Endodermal cell (in vitro differentiated cells): ENCODE measurements around the gene CORO7. TPM values are rescaled to one million over a fixed set of nuclear protein-coding genes. Genes with fewer than 3 reads are reported as not detected.
A peak's percentile ranks its signal among the peaks of the same experiment; 100 is the strongest.

Source experiments
- DNase-seq: peaks from one replicate; pipeline ENCODE4 v3.0.0-alpha.2; 2017
- H3K27ac ChIP-seq: 2 replicates; pipeline ENCODE4 v1.5.1; 2013; ENCODE audit warnings: mild to moderate bottlenecking, low read depth, low read length, moderate library complexity
- H3K27me3 ChIP-seq: 2 replicates; pipeline ENCODE4 v1.6.1; 2013; ENCODE audit warnings: mild to moderate bottlenecking, low read length, moderate library complexity; ENCODE audit not compliant: insufficient read depth, control insufficient read depth, poor library complexity, severe bottlenecking
- H3K36me3 ChIP-seq: 2 replicates; pipeline ENCODE4 v1.7.0; 2013; ENCODE audit warnings: mild to moderate bottlenecking, low read length, moderate library complexity; ENCODE audit not compliant: control insufficient read depth, insufficient read depth
- H3K4me1 ChIP-seq: one replicate; pipeline ENCODE4 v1.7.0; 2013; ENCODE audit warnings: low read length; ENCODE audit not compliant: control insufficient read depth, insufficient read depth
- H3K4me3 ChIP-seq: 2 replicates; pipeline ENCODE4 v1.5.1; 2013; ENCODE audit warnings: mild to moderate bottlenecking, low read length, moderate library complexity
- H3K9ac ChIP-seq: 2 replicates; pipeline ENCODE4 v1.6.1; 2013; ENCODE audit warnings: mild to moderate bottlenecking, low read length, moderate library complexity; ENCODE audit not compliant: poor library complexity, severe bottlenecking; ENCODE audit errors: extremely low read depth
- H3K9me3 ChIP-seq: 2 replicates; pipeline ENCODE4 v1.6.1; 2013; ENCODE audit warnings: mild to moderate bottlenecking, low read length, moderate library complexity; ENCODE audit not compliant: control insufficient read depth
- H3K27ac Mint-ChIP-seq: 2 replicates; pipeline ENCODE4 v1.8.0; 2020; ENCODE audit warnings: mixed read lengths
- H3K27me3 Mint-ChIP-seq: 2 replicates; pipeline ENCODE4 v1.8.0; 2021; ENCODE audit warnings: mild to moderate bottlenecking, mixed read lengths; ENCODE audit not compliant: insufficient read depth
- H3K36me3 Mint-ChIP-seq: 2 replicates; pipeline ENCODE4 v1.8.0; 2020; ENCODE audit warnings: low read depth, mixed read lengths
- H3K4me1 Mint-ChIP-seq: 2 replicates; pipeline ENCODE4 v1.8.0; 2020; ENCODE audit warnings: mixed read lengths
- H3K4me3 Mint-ChIP-seq: 2 replicates; pipeline ENCODE4 v1.8.0; 2020; ENCODE audit warnings: mild to moderate bottlenecking, moderate library complexity, mixed read lengths
- H3K9me3 Mint-ChIP-seq: 2 replicates; pipeline ENCODE4 v1.8.0; 2020; ENCODE audit warnings: mild to moderate bottlenecking, mixed read lengths
- CTCF ChIP-seq: fragments of 200-600 bp; sonication (generic); conservative IDR thresholded peaks from 2 replicates; pipeline ENCODE4 v1.5.0; 2021; ENCODE audit warnings: antibody characterized with exemption, mild to moderate bottlenecking
- WGBS, 2 experiments: methylation state at CpG; one replicate each; pipeline versions ENCODE4 v1.1.5 to v1.1.7; 2013; ENCODE audit warnings: missing lambda C conversion rate in 2 of 2, mixed read lengths in 1 of 2; ENCODE audit not compliant: insufficient coverage in 1 of 2, insufficient read length in 1 of 2; 5-methylcytosine and 5-hydroxymethylcytosine counted together
- total RNA-seq, 2 donors: library from RNA; stranded (reverse); fragmentation: NEBNext Ultra II Directional in 1 of 2; extraction: Animal tissue kit (Norgen Biotek cat#: 25700) in 1 of 2; gene quantifications; 2 replicates in 1 of 2; 3 replicates in 1 of 2; pipeline ENCODE4 v1.2.1, GENCODE V29; 2021

CORO7 gene
- total RNA-seq, 2 donors from 2014 or later: 32.5 to 37.5 TPM

- H3K9me3 Mint-ChIP-seq: no peaks in the 10 kb centered on the region
- Histone ChIP-seq H3K9ac (no peak overlapping the region), H3K36me3 (peaks cover 4% of the 10 kb centered on the region), H3K4me3 (no peak overlapping the region), H3K4me1 (no peaks in the 10 kb centered on the region), H3K9me3 (no peaks in the 10 kb centered on the region), H3K27ac (no peak overlapping the region), H3K27me3 (no peaks in the 10 kb centered on the region)
- no peak overlapping the region for H3K4me3 Mint-ChIP-seq
- DNase-seq: peak; percentile 80
- no peak overlapping the region for H3K27ac Mint-ChIP-seq
- peaks cover 9% of the 10 kb centered on the region for H3K36me3 Mint-ChIP-seq
- WGBS, 2 experiments: 84 to 87% methylated on average over 9 to 18 of the region's 18 CpGs
- peak; percentile 65 for TF ChIP-seq CTCF
- peaks cover 9% of the 10 kb centered on the region for H3K4me1 Mint-ChIP-seq
- no peaks in the 10 kb centered on the region for H3K27me3 Mint-ChIP-seq
Measured at GRCh38 chr16:4390266-4391260, 25.8 kb downstream of the CORO7 start.

GRCh38 chr16:4389051-4389955 lies 27.1 kb downstream of the CORO7 start:
- Histone ChIP-seq H3K27ac (peak overlapping the region; percentile 32), H3K36me3 (no peaks in the 10 kb centered on the region), H3K9me3 (no peaks in the 10 kb centered on the region), H3K4me1 (no peaks in the 10 kb centered on the region), H3K4me3 (no peak overlapping the region), H3K27me3 (no peaks in the 10 kb centered on the region), H3K9ac (no peak overlapping the region)
- H3K4me3 Mint-ChIP-seq: no peak overlapping the region
- peaks cover under 1% of the 10 kb centered on the region for H3K36me3 Mint-ChIP-seq
- H3K4me1 Mint-ChIP-seq: peaks cover 9% of the 10 kb centered on the region
- DNase-seq: peak; percentile 61
- H3K9me3 Mint-ChIP-seq: no peaks in the 10 kb centered on the region
- peak overlapping the region; percentile 44 for H3K27ac Mint-ChIP-seq
- H3K27me3 Mint-ChIP-seq: no peaks in the 10 kb centered on the region
- 76 to 80% methylated on average over 8 to 27 of the region's 27 CpGs for WGBS, 2 experiments
- no peak for TF ChIP-seq CTCF

GRCh38 chr16:4388271-4389021 lies 27.9 kb downstream of the CORO7 start:
- H3K27ac Mint-ChIP-seq: peak overlapping the region; percentile 39
- peak; percentile 77 for DNase-seq

More at GRCh38 chr16:4388271-4389021, 27.9 kb downstream of the CORO7 start:
- no peaks in the 10 kb centered on the region for H3K9me3 ChIP-seq
- WGBS, 2 experiments: 78 to 81% methylated on average over 11 to 19 of the region's 19 CpGs
- no peaks in the 10 kb centered on the region for H3K4me1 ChIP-seq
- peaks cover 9% of the 10 kb centered on the region for H3K4me1 Mint-ChIP-seq
- no peaks in the 10 kb centered on the region for H3K9me3 Mint-ChIP-seq
- H3K36me3 ChIP-seq: no peaks in the 10 kb centered on the region
- H3K9ac ChIP-seq: no peak overlapping the region
- no peak for TF ChIP-seq CTCF
- H3K27me3 ChIP-seq: no peaks in the 10 kb centered on the region
- no peak overlapping the region for H3K27ac ChIP-seq
- H3K4me3 ChIP-seq: no peak overlapping the region
- no peaks in the 10 kb centered on the region for H3K27me3 Mint-ChIP-seq
- H3K36me3 Mint-ChIP-seq: no peaks in the 10 kb centered on the region
- no peak overlapping the region for H3K4me3 Mint-ChIP-seq
